ENCODE data around the gene P4HA2.
"Not testable (repeated sequence)": the region's sequence is repeated elsewhere in the genome, so short reads cannot be mapped to it uniquely, and the experiment has no call there.

Gene P4HA2

GRCh38 chr5:132195727-132196126 is 31.9 kb downstream of the P4HA2 start:
- DNase-seq = no peak

GRCh38 chr5:132193165-132193694 is 34.4 kb downstream of the P4HA2 start:
- no peak for DNase-seq

- no peak for DNase-seq
Observed at GRCh38 chr5:132190161-132190817, 37.4 kb downstream of the P4HA2 start.

GRCh38 chr5:132184588-132184987 is 43.1 kb downstream of the P4HA2 start:
- DNase-seq = no peak

- no peak for DNase-seq
Observed at GRCh38 chr5:132183723-132184122, 43.9 kb downstream of the P4HA2 start.

- DNase-seq = no peak
Observed at GRCh38 chr5:132182359-132183040, 45.2 kb downstream of the P4HA2 start.

- DNase-seq = no peak
Observed at GRCh38 chr5:132181011-132181629, 46.5 kb downstream of the P4HA2 start.

GRCh38 chr5:132180134-132180745 is 47.4 kb downstream of the P4HA2 start:
- DNase-seq = no peak

GRCh38 chr5:132179405-132179804 is 48.2 kb downstream of the P4HA2 start:
- DNase-seq = no peak

GRCh38 chr5:132177691-132178149 is 49.9 kb downstream of the P4HA2 start:
- DNase-seq = no peak

DNA sequence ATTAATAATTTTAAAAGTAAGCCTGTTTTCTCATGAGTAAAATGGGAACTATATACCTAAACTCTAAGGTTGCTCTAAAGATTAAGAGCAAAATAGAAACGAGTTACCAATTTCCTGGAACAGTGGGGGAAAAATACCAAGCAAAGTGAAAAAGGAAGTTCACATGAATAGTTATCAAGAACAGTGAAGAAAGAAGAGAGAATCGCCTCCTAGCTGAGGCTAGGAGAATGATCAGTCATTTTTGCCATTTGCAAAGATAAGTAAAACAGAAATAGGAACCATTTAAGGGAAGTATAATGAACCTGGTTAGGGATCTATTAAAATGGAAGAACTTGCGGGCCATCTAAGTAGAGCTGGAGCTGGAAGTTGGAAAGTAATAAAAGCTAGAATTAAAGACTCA is 50.7 kb downstream of the P4HA2 start:
- DNase-seq = no peak

DNA sequence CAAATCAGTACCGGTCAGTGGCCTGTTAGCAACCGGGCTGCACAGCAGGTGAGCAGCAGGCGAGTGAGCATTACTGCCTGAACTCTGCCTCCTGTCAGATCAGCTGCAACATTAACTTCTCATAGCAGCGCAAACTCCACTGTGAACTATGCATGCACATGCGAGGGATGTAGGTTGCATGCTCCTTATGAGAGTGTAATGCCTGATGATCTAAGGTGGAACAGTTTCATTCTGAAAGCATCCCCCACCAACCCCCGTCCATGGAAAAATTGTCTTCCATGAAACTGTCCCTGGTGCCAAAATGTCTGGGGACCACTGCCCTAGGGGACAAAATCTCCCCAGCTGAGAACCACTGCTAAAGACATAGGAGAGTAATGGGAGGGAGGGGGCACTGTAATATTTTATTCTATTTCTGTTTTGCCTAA is 51.1 kb downstream of the P4HA2 start:
- no peak for DNase-seq

DNA sequence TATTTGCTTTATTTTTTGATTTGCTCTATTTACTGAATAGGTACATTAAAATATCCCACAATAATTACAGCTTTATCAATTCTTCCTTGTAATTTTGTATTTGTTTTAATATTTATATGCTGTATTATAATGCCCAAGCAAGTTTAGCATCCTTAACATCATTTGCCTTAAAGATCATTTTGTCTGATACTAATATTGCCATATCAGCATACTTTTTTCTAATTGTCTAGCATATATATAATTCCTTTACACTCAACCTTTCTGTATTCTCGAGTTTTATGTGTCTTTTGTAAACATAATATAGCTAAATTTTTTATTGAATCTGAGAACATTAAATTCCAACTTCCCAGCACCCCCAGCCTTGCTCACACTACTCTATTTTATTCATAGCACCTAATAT is 64.7 kb downstream of the P4HA2 start:
- no peak for DNase-seq

DNA sequence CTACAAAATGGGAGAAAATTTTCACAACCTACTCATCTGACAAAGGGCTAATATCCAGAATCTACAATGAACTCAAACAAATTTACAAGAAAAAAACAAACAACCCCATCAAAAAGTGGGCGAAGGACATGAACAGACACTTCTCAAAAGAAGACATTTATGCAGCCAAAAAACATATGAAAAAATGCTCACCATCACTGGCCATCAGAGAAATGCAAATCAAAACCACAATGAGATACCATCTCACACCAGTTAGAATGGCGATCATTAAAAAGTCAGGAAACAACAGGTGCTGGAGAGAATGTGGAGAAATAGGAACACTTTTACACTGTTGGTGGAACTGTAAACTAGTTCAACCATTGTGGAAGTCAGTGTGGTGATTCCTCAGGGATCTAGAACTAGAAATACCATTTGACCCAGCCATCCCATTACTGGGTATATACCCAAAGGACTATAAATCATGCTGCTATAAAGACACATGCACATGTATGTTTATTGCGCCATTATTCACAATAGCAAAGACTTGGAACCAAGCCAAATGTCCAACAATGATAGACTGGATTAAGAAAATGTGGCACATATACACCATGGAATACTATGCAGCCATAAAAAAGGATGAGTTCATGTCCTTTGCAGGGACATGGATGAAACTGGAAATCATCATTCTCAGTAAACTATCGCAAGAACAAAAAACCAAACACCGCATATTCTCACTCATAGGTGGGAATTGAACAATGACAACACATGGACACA is 65.9 kb downstream of the P4HA2 start:
- not testable (repeated sequence) for DNase-seq

DNA sequence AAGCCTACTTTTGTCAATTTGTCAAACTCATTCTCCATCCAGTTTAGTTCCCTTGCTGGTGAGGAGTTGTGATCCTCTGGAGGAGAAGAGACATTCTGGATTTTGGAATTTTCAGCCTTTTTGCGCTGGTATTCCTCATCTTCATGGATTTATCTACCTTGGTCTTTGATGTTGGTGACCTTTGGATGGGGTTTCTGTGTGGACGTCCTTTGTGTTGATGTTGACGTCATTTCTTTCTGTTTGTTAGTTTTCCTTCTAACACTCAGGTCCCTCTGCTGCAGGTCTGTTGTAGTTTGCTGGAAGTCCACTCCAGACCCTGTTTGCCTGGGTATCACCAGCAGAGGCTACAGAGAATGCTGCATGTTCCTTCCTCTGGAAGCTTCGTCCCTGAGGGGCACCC is 71.2 kb downstream of the P4HA2 start:
- DNase-seq = no peak

DNA sequence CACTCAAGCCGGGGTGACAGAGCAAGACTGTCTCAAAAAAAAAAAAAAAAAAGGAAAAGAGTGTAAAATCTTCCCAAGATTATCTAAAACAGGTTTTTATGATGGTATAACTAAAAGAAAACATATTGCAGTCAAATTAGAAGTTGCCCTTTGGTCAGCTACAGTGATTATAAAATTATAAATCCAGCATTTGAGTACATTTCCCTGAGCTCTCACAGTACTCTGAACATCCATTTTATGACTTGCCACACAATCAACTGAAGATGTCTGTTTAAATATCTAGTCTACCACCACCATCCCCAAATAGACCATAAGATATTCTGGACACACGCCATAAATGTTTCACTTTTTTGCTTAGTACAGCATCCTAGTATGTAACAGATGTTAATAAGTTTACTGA is 77.1 kb downstream of the P4HA2 start:
- no peak for DNase-seq

- DNase-seq = no peak
Observed at GRCh38 chr5:132147663-132148062, 80.0 kb downstream of the P4HA2 start.

- DNase-seq = not testable (repeated sequence)
Observed at GRCh38 chr5:132145326-132145725, 82.3 kb downstream of the P4HA2 start.

GRCh38 chr5:132143148-132143547 is 84.5 kb downstream of the P4HA2 start:
- DNase-seq = no peak

GRCh38 chr5:132142459-132142858 is 85.2 kb downstream of the P4HA2 start:
- no peak for DNase-seq
